Measurements from ENCODE around the gene AFAP1L1.

DNA sequence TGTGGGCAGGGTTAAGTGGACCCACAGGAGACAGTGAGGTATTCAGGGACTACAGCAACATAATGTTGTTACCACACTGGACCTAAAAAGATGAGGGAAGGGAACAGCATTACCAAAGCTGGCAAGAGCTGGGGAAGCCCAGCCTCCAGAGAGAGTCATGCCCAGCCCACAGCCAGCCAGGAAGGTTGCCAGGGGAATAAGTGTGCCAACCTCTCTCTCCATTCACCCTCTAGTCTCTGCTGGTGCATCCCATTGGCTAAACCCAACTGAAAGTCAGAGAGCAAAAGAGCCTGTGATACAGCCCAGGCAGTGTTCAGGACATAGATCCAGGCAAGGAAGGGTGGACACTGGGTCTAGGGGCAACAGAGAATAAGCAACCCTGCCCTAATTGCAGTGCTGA, 35.8 kb upstream of the AFAP1L1 start:
- TF ChIP-seq BACH1 (IDR thresholded peaks at IDR 0.05; ENCODE audit: borderline replicate concordance): no peak
- no peak for TF ChIP-seq SIN3A (IDR thresholded peaks at IDR 0.05; ENCODE audit: low read depth, low read length)
- TF ChIP-seq, protein P1, sequence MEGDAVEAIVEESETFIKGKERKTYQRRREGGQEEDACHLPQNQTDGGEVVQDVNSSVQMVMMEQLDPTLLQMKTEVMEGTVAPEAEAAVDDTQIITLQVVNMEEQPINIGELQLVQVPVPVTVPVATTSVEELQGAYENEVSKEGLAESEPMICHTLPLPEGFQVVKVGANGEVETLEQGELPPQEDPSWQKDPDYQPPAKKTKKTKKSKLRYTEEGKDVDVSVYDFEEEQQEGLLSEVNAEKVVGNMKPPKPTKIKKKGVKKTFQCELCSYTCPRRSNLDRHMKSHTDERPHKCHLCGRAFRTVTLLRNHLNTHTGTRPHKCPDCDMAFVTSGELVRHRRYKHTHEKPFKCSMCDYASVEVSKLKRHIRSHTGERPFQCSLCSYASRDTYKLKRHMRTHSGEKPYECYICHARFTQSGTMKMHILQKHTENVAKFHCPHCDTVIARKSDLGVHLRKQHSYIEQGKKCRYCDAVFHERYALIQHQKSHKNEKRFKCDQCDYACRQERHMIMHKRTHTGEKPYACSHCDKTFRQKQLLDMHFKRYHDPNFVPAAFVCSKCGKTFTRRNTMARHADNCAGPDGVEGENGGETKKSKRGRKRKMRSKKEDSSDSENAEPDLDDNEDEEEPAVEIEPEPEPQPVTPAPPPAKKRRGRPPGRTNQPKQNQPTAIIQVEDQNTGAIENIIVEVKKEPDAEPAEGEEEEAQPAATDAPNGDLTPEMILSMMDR (IDR thresholded peaks at IDR 0.05 in 2 of 3, conservative IDR thresholded peaks at IDR 0.05 in 1 of 3; ENCODE audit: control insufficient read depth in 2 of 3, extremely low read depth in 1 of 3, insufficient read depth in 1 of 3, low read depth in 3 of 3, low read length in 3 of 3): no peak
- TF ChIP-seq POLR2A (IDR thresholded peaks at IDR 0.05; ENCODE audit: low read depth, low read length): no peak
- TF ChIP-seq HDGF (IDR thresholded peaks at IDR 0.05): no peak

Data from GM12878 (cell line).